Neural crest cell (in vitro differentiated cells): Measurements from ENCODE around the gene PPTC7. TPM values are rescaled to one million over a fixed set of nuclear protein-coding genes. Genes with fewer than 3 reads are reported as not detected.
A peak's percentile ranks its signal among the peaks of the same experiment; 100 is the strongest.

ENCODE experiments used
- DNase-seq: peaks from one replicate; pipeline ENCODE4 v3.0.0; 2021; ENCODE audit warnings: low read depth, mixed read lengths, low spot score
- H3K27ac Mint-ChIP-seq: one replicate; pipeline ENCODE4 v1.8.0; 2021; ENCODE audit warnings: mild to moderate bottlenecking, mixed read lengths; ENCODE audit not compliant: unreplicated experiment
- H3K27me3 Mint-ChIP-seq: 2 replicates; pipeline ENCODE4 v1.8.0; 2021; ENCODE audit warnings: low read depth, mild to moderate bottlenecking, mixed read lengths
- H3K36me3 Mint-ChIP-seq: 2 replicates; pipeline ENCODE4 v1.8.0; 2021; ENCODE audit warnings: low read depth, mild to moderate bottlenecking, mixed read lengths
- H3K4me1 Mint-ChIP-seq: 2 replicates; pipeline ENCODE4 v1.8.0; 2021; ENCODE audit warnings: mixed read lengths
- H3K4me3 Mint-ChIP-seq: one replicate; pipeline ENCODE4 v1.8.0; 2021; ENCODE audit warnings: mild to moderate bottlenecking, mixed read lengths
- H3K9me3 Mint-ChIP-seq: 2 replicates; pipeline ENCODE4 v1.8.0; 2021; ENCODE audit warnings: mixed read lengths
- CTCF ChIP-seq: fragments of 200-600 bp; sonication (generic); conservative IDR thresholded peaks from 2 replicates; pipeline ENCODE4 v1.5.0; 2021; ENCODE audit warnings: antibody characterized with exemption, mild to moderate bottlenecking
- long read RNA-seq: library from polyadenylated mRNA; unstranded; transcript quantifications from one replicate; pipeline ENCODE4 v2.0.0, GENCODE V29; 2020
- total RNA-seq: library from RNA; stranded (reverse); gene quantifications from 2 replicates; pipeline ENCODE4 v1.2.1, GENCODE V29; 2021

PPTC7 gene
- total RNA-seq: 12.3 and 13.4 TPM in 2 replicates
- long read RNA-seq, partial matches to known transcripts: 0 of 3 reads
- long read RNA-seq, other reads (novel, unspliced or antisense): 3 of 3 reads

GRCh38 chr12:110583137-110584059 lies at the start of gene PPTC7:
TSS of gene PPTC7 (minus strand) at chr12:110583318. CDS start at chr12:110583031, 287 bp downstream.
- TF ChIP-seq CTCF: no peak
- peak; percentile 89 for DNase-seq
- Mint-ChIP-seq H3K27me3 (no peaks in the 10 kb centered on the region), H3K9me3 (no peaks in the 10 kb centered on the region), H3K4me1 (peaks cover 21% of the 10 kb centered on the region), H3K27ac (peak within 1 kb of the TSS; percentile 84), H3K36me3 (no peaks in the 10 kb centered on the region), H3K4me3 (peak within 1 kb of the TSS; percentile 92)

GRCh38 chr12:110627500-110628195 lies 44.5 kb upstream of the PPTC7 start:
- H3K4me1 Mint-ChIP-seq: no peaks in the 10 kb centered on the region
- peaks cover 12% of the 10 kb centered on the region for H3K36me3 Mint-ChIP-seq
- no peak for DNase-seq
- no peak overlapping the region for H3K4me3 Mint-ChIP-seq
- H3K9me3 Mint-ChIP-seq: no peaks in the 10 kb centered on the region
- no peak for TF ChIP-seq CTCF
- no peak overlapping the region for H3K27ac Mint-ChIP-seq
- H3K27me3 Mint-ChIP-seq: no peaks in the 10 kb centered on the region

GRCh38 chr12:110622582-110622981 lies 39.5 kb upstream of the PPTC7 start:
- Mint-ChIP-seq H3K4me1 (no peaks in the 10 kb centered on the region), H3K4me3 (no peak overlapping the region), H3K36me3 (no peaks in the 10 kb centered on the region), H3K27me3 (no peaks in the 10 kb centered on the region), H3K27ac (no peak overlapping the region), H3K9me3 (no peaks in the 10 kb centered on the region)
- no peak for TF ChIP-seq CTCF
- DNase-seq: no peak

GRCh38 chr12:110619534-110619953 lies 36.4 kb upstream of the PPTC7 start:
- TF ChIP-seq CTCF: no peak
- Mint-ChIP-seq H3K4me3 (no peak overlapping the region), H3K27me3 (no peaks in the 10 kb centered on the region), H3K36me3 (no peaks in the 10 kb centered on the region), H3K27ac (no peak overlapping the region), H3K4me1 (peaks cover 5% of the 10 kb centered on the region), H3K9me3 (no peaks in the 10 kb centered on the region)
- DNase-seq: no peak

- Mint-ChIP-seq H3K4me1 (peaks cover 9% of the 10 kb centered on the region), H3K9me3 (no peaks in the 10 kb centered on the region), H3K27ac (no peak overlapping the region), H3K36me3 (no peaks in the 10 kb centered on the region), H3K4me3 (no peak overlapping the region), H3K27me3 (no peaks in the 10 kb centered on the region)
- no peak for DNase-seq
- TF ChIP-seq CTCF: no peak
Measured at GRCh38 chr12:110616471-110617115, 33.5 kb upstream of the PPTC7 start.
